Thoracic aorta (tissue), 2 donors: ENCODE measurements around the gene RTP1. TPM values are rescaled to one million over a fixed set of nuclear protein-coding genes. Genes with fewer than 3 reads are reported as not detected.

Experiments
- ATAC-seq: fragments of 150-250 bp; one replicate; pipeline ENCODE4 v1.8.0; 2017; ENCODE audit warnings: low read depth; ENCODE audit not compliant: insufficient number of reproducible peaks, low FRiP score
- DNase-seq: peaks from one replicate; pipeline ENCODE4 v3.0.0-alpha.2; 2020; ENCODE audit warnings: low spot score
- H3K27ac ChIP-seq, 2 donors: fragments of 200-600 bp; sonication (generic); 1 replicate in 1 of 2; 2 replicates in 1 of 2; pipeline ENCODE4 v1.5.1; 2016; ENCODE audit warnings: mild to moderate bottlenecking in 2 of 2, moderate library complexity in 2 of 2
- H3K27me3 ChIP-seq: fragments of 200-600 bp; sonication (generic); replicated peaks from 2 replicates; pipeline ENCODE4 v1.6.0; 2016; ENCODE audit warnings: mild to moderate bottlenecking; ENCODE audit not compliant: insufficient read depth
- H3K36me3 ChIP-seq: fragments of 200-600 bp; sonication (generic); one replicate; pipeline ENCODE4 v1.5.1; 2016
- H3K4me1 ChIP-seq, 2 donors: fragments of 200-600 bp; sonication (generic); 1 replicate in 1 of 2; 2 replicates in 1 of 2; pipeline versions ENCODE4 v1.5.1 to v1.6.0; 2016; ENCODE audit warnings: low read depth in 2 of 2, mild to moderate bottlenecking in 1 of 2; ENCODE audit not compliant: control insufficient read depth in 1 of 2
- H3K4me3 ChIP-seq: fragments of 200-600 bp; sonication (generic); 2 replicates; pipeline ENCODE4 v1.5.1; 2016; ENCODE audit warnings: mild to moderate bottlenecking
- H3K9me3 ChIP-seq: fragments of 200-600 bp; sonication (generic); 2 replicates; pipeline ENCODE4 v1.5.1; 2016
- total RNA-seq, 2 donors: library from RNA; depleted of rRNA; stranded (reverse); fragments of >200 nt; gene quantifications; one replicate each; pipeline versions ENCODE4 v1.1.0 to v1.2.3, GENCODE V29; 2016
- TF ChIP-seq, protein P1 (sequence below): fragments of 200-600 bp; sonication (generic); IDR thresholded peaks from one replicate; pipeline ENCODE4 v1.5.1; 2019; ENCODE audit warnings: antibody characterized with exemption

The RTP1 gene
- total RNA-seq, 2 donors from 2014 or later, result 0.27 TPM; not detected in 1

DNA sequence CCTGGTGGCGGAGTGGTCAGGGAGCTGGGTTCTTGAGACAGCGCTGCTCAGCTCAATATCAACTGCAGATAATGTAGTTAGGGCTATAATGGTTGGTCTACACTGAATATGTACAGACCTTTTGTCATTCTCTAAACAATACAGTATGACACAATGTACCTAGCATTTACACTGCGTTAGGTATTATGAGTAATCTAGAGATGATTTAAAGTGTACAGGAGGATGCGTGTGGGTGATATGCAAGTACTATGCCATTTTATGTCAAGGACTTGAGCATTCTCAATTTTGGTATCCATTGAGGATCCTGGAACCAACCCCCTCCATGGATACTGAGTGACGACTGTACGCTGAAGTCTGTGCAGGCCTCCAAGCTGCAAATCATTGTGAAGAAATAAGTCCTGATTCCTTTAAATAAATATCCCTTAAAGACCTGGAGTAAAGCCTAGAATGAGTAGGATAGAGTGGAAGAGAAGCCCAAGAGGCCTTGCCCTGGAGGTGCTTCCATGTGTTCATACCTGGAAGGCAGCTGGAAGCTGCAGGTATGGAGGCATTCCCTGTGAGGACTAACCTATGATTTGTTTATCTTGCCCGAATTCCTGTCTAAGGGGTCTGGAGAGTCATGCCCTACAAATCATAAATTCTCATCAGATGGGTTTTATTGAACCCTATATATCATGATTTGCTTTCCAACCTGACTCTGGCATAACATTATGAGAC, 15.7 kb upstream of the RTP1 start:
- no peak for DNase-seq
- H3K27ac ChIP-seq, result no peak overlapping the region
- H3K4me1 ChIP-seq, result peaks cover 13 to 28% of the 10 kb centered on the region in 2 donors
- TF ChIP-seq, protein P1, sequence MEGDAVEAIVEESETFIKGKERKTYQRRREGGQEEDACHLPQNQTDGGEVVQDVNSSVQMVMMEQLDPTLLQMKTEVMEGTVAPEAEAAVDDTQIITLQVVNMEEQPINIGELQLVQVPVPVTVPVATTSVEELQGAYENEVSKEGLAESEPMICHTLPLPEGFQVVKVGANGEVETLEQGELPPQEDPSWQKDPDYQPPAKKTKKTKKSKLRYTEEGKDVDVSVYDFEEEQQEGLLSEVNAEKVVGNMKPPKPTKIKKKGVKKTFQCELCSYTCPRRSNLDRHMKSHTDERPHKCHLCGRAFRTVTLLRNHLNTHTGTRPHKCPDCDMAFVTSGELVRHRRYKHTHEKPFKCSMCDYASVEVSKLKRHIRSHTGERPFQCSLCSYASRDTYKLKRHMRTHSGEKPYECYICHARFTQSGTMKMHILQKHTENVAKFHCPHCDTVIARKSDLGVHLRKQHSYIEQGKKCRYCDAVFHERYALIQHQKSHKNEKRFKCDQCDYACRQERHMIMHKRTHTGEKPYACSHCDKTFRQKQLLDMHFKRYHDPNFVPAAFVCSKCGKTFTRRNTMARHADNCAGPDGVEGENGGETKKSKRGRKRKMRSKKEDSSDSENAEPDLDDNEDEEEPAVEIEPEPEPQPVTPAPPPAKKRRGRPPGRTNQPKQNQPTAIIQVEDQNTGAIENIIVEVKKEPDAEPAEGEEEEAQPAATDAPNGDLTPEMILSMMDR, result no peak
- H3K4me3 ChIP-seq, result no peak overlapping the region
- no peaks in the 10 kb centered on the region for H3K9me3 ChIP-seq
- no peaks in the 10 kb centered on the region for H3K27me3 ChIP-seq
- no peaks in the 10 kb centered on the region for H3K36me3 ChIP-seq
- no peak for ATAC-seq

GRCh38 chr3:187183210-187183862, 13.9 kb upstream of the RTP1 start:
- no peak overlapping the region for H3K4me3 ChIP-seq
- peaks cover 24 to 45% of the 10 kb centered on the region in 2 donors for H3K4me1 ChIP-seq
- TF ChIP-seq, protein P1, result no peak
- H3K27me3 ChIP-seq, result no peaks in the 10 kb centered on the region
- H3K9me3 ChIP-seq, result no peaks in the 10 kb centered on the region
- H3K27ac ChIP-seq, result peak overlapping the region in 1 of 2 donors; percentile 12
- no peaks in the 10 kb centered on the region for H3K36me3 ChIP-seq
- DNase-seq (no peak), ATAC-seq (no peak)

DNA sequence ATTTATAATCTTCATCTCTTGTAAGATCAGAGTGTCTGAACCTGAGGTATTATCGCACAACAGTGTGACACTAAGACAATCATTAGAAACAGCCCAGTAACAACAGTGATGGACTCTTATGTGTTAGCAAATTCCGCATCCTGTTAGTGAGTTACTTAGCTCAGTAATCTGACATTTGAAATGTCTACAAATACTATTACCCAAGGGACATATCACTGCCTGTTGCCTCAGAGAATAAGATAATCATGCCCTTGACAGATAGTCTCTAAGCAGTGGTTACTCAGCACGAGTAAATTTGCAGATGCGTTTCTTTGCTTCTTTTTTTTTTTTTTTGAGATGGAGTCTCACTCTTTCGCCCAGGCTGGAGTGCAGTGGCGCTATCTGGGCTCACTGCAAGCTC, 13.4 kb upstream of the RTP1 start:
- no peaks in the 10 kb centered on the region for H3K27me3 ChIP-seq
- H3K9me3 ChIP-seq, result no peaks in the 10 kb centered on the region
- ATAC-seq (no peak), DNase-seq (no peak)
- peaks cover 25 to 51% of the 10 kb centered on the region in 2 donors for H3K4me1 ChIP-seq
- H3K36me3 ChIP-seq, result no peaks in the 10 kb centered on the region
- TF ChIP-seq, protein P1, result no peak
- no peak overlapping the region for H3K4me3 ChIP-seq
- no peak overlapping the region for H3K27ac ChIP-seq

DNA sequence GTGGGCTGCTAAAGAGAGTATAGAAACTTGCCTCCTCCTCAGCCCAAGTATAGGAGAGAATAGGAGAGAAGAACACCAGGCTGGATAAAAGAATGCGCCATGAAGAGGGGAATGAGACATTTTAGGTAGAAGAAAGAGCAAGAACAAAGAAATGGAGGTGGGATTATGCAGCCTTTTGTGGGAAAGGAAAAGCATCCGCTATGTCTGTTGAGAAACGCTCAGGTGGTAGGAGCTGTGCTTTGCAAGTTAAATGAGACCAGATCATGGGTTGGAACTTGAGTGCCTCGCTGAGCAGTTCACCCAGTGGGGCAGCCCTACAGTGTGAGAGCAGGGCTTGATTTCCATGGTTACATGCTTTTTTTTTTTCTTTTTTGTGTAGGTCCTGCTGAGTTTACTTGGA, 11.5 kb upstream of the RTP1 start:
- Histone ChIP-seq H3K27ac (peak overlapping the region; percentile 78 to 91), H3K4me3 (no peak overlapping the region), H3K4me1 (peaks cover 33 to 68% of the 10 kb centered on the region in 2 donors), H3K9me3 (no peaks in the 10 kb centered on the region), H3K27me3 (no peaks in the 10 kb centered on the region), H3K36me3 (no peaks in the 10 kb centered on the region)
- TF ChIP-seq, protein P1, result no peak
- no peak for DNase-seq
- no peak for ATAC-seq

- H3K4me3 ChIP-seq, result no peak overlapping the region
- ATAC-seq (peak; percentile 1), DNase-seq (no peak)
- H3K4me1 ChIP-seq, result peaks cover 33 to 68% of the 10 kb centered on the region in 2 donors
- peak overlapping the region; percentile 78 to 91 for H3K27ac ChIP-seq
- TF ChIP-seq, protein P1, result no peak
- H3K9me3 ChIP-seq, result no peaks in the 10 kb centered on the region
- H3K27me3 ChIP-seq, result no peaks in the 10 kb centered on the region
- H3K36me3 ChIP-seq, result no peaks in the 10 kb centered on the region
Measured at GRCh38 chr3:187186375-187186774, 10.9 kb upstream of the RTP1 start.
